ENCODE data around the gene LSM7. TPM values are rescaled to one million over a fixed set of nuclear protein-coding genes. Genes with fewer than 3 reads are reported as not detected.
A peak's percentile ranks its signal among the peaks of the same experiment; 100 is the strongest.

The LSM7 gene
- polyA plus RNA-seq, 3 donors = 98.6 to 312 (median 132) TPM

DNA sequence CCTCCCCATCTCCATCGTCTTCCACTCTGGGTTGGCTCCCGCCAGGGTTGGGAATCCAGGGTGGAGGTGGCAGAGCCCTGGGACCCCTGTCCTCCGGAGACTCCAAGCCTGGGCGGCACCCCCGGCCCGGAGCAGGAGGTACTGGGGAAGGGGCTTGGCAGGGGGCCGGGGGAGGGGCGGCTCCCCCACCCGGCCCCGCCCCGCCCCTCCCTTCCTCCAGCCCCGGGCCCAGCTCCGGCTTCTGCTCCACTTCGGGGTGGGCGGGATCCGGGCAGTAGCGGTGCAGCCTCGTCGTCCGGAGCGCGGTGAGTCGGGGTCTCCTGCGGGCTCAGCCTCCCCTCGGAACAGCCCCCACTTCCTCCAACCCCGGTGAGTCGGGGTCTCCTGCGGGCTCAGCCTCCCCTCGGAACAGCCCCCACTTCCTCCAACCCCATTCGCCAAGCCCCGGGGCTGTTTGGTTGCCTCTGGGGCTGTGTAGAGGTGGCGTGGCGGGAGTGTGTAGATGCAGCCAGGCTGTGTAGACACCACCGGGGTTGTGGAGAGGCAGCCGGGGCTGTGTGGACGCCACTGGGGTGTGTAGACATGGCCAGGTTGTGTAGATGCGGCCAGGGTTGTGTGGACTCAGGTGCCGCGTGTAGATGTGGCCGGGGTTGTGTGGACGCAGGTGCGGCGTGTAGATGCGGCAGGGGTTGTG lies 31.8 kb upstream of the LSM7 start, which contains the start of gene TMPRSS9:
TMPRSS9 (plus strand) TSS at position 274 of the 694 bp plus-strand sequence. CDS start 29,521 bp downstream, outside the sequence.
- Histone ChIP-seq H3K4me1 (ENCODE audit: control insufficient read depth in 1 of 2, insufficient read depth in 2 of 2, low read length in 2 of 2) (no peaks in the 10 kb centered on the region), H3K79me2 (ENCODE audit: insufficient read depth, low read length) (no peaks in the 10 kb centered on the region), H3K27me3 (ENCODE audit: control insufficient read depth in 2 of 2, insufficient read depth in 2 of 2, low read length in 2 of 2) (peaks cover 2 to 33% of the 10 kb centered on the region in 2 donors), H4K20me1 (ENCODE audit: insufficient read depth, low read length) (no peaks in the 10 kb centered on the region), H3K9me3 (replicated peaks in 1 of 2; ENCODE audit: control insufficient read depth in 1 of 2, insufficient read depth in 1 of 2, low read length in 2 of 2) (no peaks in the 10 kb centered on the region), H3K4me3 (replicated peaks in 1 of 3; ENCODE audit: low read depth in 2 of 3, low read length in 3 of 3) (no peak within 1 kb of the TSS), H3K27ac (ENCODE audit: low read depth in 1 of 2, low read length in 2 of 2) (no peak within 1 kb of the TSS), H3K9ac (ENCODE audit: insufficient read depth, low read length, poor library complexity, severe bottlenecking) (no peak within 1 kb of the TSS), H2AFZ (ENCODE audit: insufficient read depth, low read depth, low read length, poor library complexity, severe bottlenecking) (no peak within 1 kb of the TSS), H3K4me2 (replicated peaks; ENCODE audit: extremely low read depth, low read length, poor library complexity, severe bottlenecking) (no peak within 1 kb of the TSS), H3K36me3 (replicated peaks in 1 of 2; ENCODE audit: control insufficient read depth in 1 of 2, insufficient read depth in 2 of 2, low read length in 2 of 2) (no peaks in the 10 kb centered on the region)
- H3K9me3 Mint-ChIP-seq = peaks cover 0 to 5% (median 0%) of the 10 kb centered on the region in 7 donors
- WGBS (ENCODE audit: insufficient coverage) = 26% methylated on average over 25 of the region's 44 CpGs
- DNase-seq = no peak
- H3K36me3 Mint-ChIP-seq = no peaks in the 10 kb centered on the region
- TF ChIP-seq, protein P1, sequence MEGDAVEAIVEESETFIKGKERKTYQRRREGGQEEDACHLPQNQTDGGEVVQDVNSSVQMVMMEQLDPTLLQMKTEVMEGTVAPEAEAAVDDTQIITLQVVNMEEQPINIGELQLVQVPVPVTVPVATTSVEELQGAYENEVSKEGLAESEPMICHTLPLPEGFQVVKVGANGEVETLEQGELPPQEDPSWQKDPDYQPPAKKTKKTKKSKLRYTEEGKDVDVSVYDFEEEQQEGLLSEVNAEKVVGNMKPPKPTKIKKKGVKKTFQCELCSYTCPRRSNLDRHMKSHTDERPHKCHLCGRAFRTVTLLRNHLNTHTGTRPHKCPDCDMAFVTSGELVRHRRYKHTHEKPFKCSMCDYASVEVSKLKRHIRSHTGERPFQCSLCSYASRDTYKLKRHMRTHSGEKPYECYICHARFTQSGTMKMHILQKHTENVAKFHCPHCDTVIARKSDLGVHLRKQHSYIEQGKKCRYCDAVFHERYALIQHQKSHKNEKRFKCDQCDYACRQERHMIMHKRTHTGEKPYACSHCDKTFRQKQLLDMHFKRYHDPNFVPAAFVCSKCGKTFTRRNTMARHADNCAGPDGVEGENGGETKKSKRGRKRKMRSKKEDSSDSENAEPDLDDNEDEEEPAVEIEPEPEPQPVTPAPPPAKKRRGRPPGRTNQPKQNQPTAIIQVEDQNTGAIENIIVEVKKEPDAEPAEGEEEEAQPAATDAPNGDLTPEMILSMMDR (IDR thresholded peaks at IDR 0.05) = no peak
- H3K4me3 Mint-ChIP-seq = peak within 1 kb of the TSS in 1 of 2 donors; percentile 66
- intact Hi-C loops (cut with micrococcal nuclease) = no loop called here
- no peaks in the 10 kb centered on the region for H3K4me1 Mint-ChIP-seq
- H3K27me3 Mint-ChIP-seq (ENCODE audit: low read depth in 3 of 3) = peaks cover 27 to 31% (median 28%) of the 10 kb centered on the region in 3 donors
- H3K27ac Mint-ChIP-seq = no peak within 1 kb of the TSS

DNA sequence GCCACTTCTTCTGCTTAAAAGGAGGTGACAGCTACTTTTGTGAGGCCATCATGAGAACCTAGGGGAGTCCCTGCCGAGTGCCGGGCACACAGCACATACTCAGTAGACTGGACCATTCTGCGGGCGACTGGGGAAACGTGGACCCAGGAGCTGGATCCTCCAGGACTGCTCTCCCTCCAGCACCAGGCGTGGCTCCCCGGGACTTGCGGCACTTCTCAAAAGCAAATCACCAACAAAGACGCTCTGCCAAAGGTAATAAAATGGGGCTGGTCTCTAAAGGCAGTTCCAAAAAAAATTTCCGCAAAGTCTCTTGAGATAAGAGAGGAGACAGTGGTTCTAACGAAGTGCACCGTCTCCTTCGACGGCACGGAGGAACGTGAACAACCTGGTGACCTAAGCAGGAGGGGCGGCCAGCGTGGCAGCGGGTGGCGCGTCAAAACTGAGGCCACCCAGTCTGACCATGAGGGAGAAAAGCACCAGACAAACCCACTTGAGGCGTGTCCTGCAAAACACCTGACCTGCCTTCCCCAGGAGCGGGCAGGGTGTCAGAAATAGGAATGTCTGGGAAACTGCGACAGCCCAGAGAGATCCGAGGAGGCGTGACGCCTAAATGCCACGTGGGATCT lies 30.3 kb upstream of the LSM7 start:
- Histone ChIP-seq H3K27me3 (ENCODE audit: control insufficient read depth in 2 of 2, insufficient read depth in 2 of 2, low read length in 2 of 2) (peaks cover 2 to 33% of the 10 kb centered on the region in 2 donors), H3K4me3 (replicated peaks in 1 of 3; ENCODE audit: low read depth in 2 of 3, low read length in 3 of 3) (no peak overlapping the region), H3K9me3 (replicated peaks in 1 of 2; ENCODE audit: control insufficient read depth in 1 of 2, insufficient read depth in 1 of 2, low read length in 2 of 2) (no peaks in the 10 kb centered on the region), H2AFZ (ENCODE audit: insufficient read depth, low read depth, low read length, poor library complexity, severe bottlenecking) (no peak overlapping the region), H3K27ac (ENCODE audit: low read depth in 1 of 2, low read length in 2 of 2) (no peak overlapping the region), H3K79me2 (ENCODE audit: insufficient read depth, low read length) (no peaks in the 10 kb centered on the region), H3K4me2 (replicated peaks; ENCODE audit: extremely low read depth, low read length, poor library complexity, severe bottlenecking) (no peak overlapping the region), H3K36me3 (replicated peaks in 1 of 2; ENCODE audit: control insufficient read depth in 1 of 2, insufficient read depth in 2 of 2, low read length in 2 of 2) (peaks cover under 1 to 4% of the 10 kb centered on the region in 2 donors), H4K20me1 (ENCODE audit: insufficient read depth, low read length) (no peaks in the 10 kb centered on the region), H3K4me1 (ENCODE audit: control insufficient read depth in 1 of 2, insufficient read depth in 2 of 2, low read length in 2 of 2) (no peaks in the 10 kb centered on the region), H3K9ac (ENCODE audit: insufficient read depth, low read length, poor library complexity, severe bottlenecking) (no peak overlapping the region)
- 96% methylated on average over 24 of the region's 28 CpGs for WGBS (ENCODE audit: insufficient coverage)
- H3K4me1 Mint-ChIP-seq = no peaks in the 10 kb centered on the region
- no peak overlapping the region for H3K27ac Mint-ChIP-seq
- intact Hi-C loops (cut with micrococcal nuclease) = no loop called here
- H3K27me3 Mint-ChIP-seq (ENCODE audit: low read depth in 3 of 3) = peaks cover 23 to 27% (median 24%) of the 10 kb centered on the region in 3 donors
- no peak for DNase-seq
- peaks cover 0 to 7% of the 10 kb centered on the region in 2 donors for H3K36me3 Mint-ChIP-seq
- TF ChIP-seq, protein P1 (IDR thresholded peaks at IDR 0.05) = no peak
- peaks cover 0 to 5% (median 0%) of the 10 kb centered on the region in 7 donors for H3K9me3 Mint-ChIP-seq
- H3K4me3 Mint-ChIP-seq = peak overlapping the region in 1 of 2 donors; percentile 37

Measured in CD14-positive monocyte (primary cell).